Testis (tissue), 3 donors: ENCODE results near the gene ATP4A. TPM values are rescaled to one million over a fixed set of nuclear protein-coding genes. Genes with fewer than 3 reads are reported as not detected.

ENCODE experiments used
- DNase-seq: peaks from one replicate; pipeline ENCODE4 v3.0.0-alpha.2; 2019
- H3K27ac ChIP-seq, 2 donors: fragments of 200-600 bp; sonication (generic); one replicate each; pipeline ENCODE4 v1.5.1; 2019
- H3K27me3 ChIP-seq: fragments of 200-600 bp; sonication (generic); one replicate; pipeline ENCODE4 v1.5.1; 2019
- H3K36me3 ChIP-seq: fragments of 200-600 bp; sonication (generic); one replicate; pipeline ENCODE4 v1.5.1; 2017; ENCODE audit warnings: low read depth; ENCODE audit errors: missing control alignments
- H3K4me1 ChIP-seq: fragments of 200-600 bp; sonication (generic); one replicate; pipeline ENCODE4 v1.5.1; 2019
- H3K4me3 ChIP-seq, 2 donors: fragments of 200-600 bp; sonication (generic); one replicate each; pipeline ENCODE4 v1.5.1; 2017 to 2019
- H3K9me3 ChIP-seq: fragments of 200-600 bp; sonication (generic); one replicate; pipeline ENCODE4 v1.5.1; 2017
- POLR2A ChIP-seq: fragments of 450-650 bp; IDR thresholded peaks from one replicate; pipeline ENCODE4 v1.6.1; 2017; ENCODE audit warnings: antibody characterized with exemption, mild to moderate bottlenecking, moderate library complexity
- WGBS, 2 donors: methylation state at CpG; one replicate each; pipeline ENCODE4 v1.1.5; 2018; 5-methylcytosine and 5-hydroxymethylcytosine counted together
- intact Hi-C: fragments of 100-400 bp; cut with DNase I; formaldehyde crosslinking; loops from one replicate; pipeline ENCODE4 v1.15.1; 2023; ENCODE audit warnings: low total_unique reads
- polyA plus RNA-seq: library from polyadenylated mRNA; stranded (reverse); fragments of 350-450 nt; fragmentation: Illumina TruSeq; extraction: RNeasy Lipid Tissue Mini Kit (QIAGEN cat#74804); gene quantifications from one replicate; pipeline ENCODE4 v1.2.3, GENCODE V29; 2014; ENCODE audit warnings: low read depth, low replicate concordance; ENCODE audit not compliant: insufficient read depth
- total RNA-seq, 2 donors: library from RNA; depleted of rRNA; stranded (reverse); fragments of >200 nt; gene quantifications; one replicate each; pipeline ENCODE4 v1.2.3, GENCODE V29; 2016
- TF ChIP-seq, protein P1 (sequence below), 3 experiments: fragments of 450-650 bp in 2 of 3; fragments of 200-600 bp in 1 of 3; sonication (generic) in 1 of 3; IDR thresholded peaks; one replicate each; pipeline ENCODE4 v1.5.1; 2016 to 2019; ENCODE audit warnings: antibody characterized with exemption in 3 of 3, mild to moderate bottlenecking in 2 of 3, moderate library complexity in 1 of 3

Gene ATP4A
- total and polyA plus RNA-seq, 3 donors from 2014 or later, result 0.87 to 1.1 (median 1.1) TPM

DNA sequence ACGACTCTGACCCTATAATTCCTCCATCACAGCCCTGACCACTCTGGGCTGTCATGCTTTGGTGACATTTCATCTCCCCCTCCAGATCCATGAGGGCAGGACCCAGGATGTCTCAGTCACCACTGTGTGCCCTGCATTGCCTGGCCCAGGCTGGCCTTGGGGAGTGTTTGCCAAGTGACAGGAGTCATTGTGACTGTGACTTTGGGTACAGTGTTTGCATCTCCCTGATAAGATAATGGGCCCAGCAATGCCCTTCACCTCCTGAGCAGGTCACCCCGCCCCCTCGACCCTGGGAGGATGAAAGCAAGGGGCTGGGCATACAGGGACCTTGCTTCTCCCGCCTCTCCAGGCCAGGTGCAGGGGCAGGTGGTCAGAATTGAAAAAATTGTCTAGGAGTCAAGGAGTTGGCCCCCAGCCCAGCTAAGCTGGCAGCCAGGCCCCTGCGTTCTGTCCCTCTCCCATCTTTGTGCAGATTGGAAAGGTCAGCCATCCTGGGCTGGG is 5.9 kb upstream of the ATP4A start:
- Histone ChIP-seq H3K9me3 (no peaks in the 10 kb centered on the region), H3K4me3 (no peak overlapping the region), H3K27me3 (no peaks in the 10 kb centered on the region), H3K4me1 (peaks cover 6% of the 10 kb centered on the region), H3K36me3 (no peaks in the 10 kb centered on the region), H3K27ac (no peak overlapping the region)
- 53 to 62% methylated on average over 5 of the region's 5 CpGs for WGBS, 2 donors
- intact Hi-C loops, result no loop called here
- TF ChIP-seq, protein P1, sequence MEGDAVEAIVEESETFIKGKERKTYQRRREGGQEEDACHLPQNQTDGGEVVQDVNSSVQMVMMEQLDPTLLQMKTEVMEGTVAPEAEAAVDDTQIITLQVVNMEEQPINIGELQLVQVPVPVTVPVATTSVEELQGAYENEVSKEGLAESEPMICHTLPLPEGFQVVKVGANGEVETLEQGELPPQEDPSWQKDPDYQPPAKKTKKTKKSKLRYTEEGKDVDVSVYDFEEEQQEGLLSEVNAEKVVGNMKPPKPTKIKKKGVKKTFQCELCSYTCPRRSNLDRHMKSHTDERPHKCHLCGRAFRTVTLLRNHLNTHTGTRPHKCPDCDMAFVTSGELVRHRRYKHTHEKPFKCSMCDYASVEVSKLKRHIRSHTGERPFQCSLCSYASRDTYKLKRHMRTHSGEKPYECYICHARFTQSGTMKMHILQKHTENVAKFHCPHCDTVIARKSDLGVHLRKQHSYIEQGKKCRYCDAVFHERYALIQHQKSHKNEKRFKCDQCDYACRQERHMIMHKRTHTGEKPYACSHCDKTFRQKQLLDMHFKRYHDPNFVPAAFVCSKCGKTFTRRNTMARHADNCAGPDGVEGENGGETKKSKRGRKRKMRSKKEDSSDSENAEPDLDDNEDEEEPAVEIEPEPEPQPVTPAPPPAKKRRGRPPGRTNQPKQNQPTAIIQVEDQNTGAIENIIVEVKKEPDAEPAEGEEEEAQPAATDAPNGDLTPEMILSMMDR (IDR thresholded peaks at IDR 0.05), result no peak
- no peak for TF ChIP-seq POLR2A
- DNase-seq, result peak; percentile 38

DNA sequence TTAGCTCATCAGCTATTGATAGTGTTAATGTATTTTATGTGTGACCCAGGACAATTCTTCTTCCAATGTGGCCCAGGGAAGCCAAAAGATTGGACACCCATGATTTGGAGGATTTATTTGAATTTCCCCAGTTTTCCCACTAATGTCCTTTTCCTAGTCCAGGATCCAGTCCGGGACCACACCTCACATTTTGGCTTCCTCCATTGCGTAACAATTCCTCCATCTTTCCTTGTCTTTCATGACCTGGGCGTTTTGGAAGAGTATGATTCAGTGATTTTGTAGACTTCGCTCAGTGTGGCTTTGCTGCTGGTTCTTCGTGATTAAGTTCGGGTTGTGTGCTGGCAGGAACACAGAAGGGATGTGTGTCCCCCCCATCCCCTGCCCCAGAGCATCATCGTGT is 3.3 kb upstream of the ATP4A start:
- WGBS, 2 donors, result 87 to 89% methylated on average over 7 of the region's 7 CpGs
- H3K27me3 ChIP-seq, result no peaks in the 10 kb centered on the region
- intact Hi-C loops, result no loop called here
- H3K4me3 ChIP-seq, result no peak overlapping the region
- H3K27ac ChIP-seq, result no peak overlapping the region
- no peak for TF ChIP-seq POLR2A
- TF ChIP-seq, protein P1 (IDR thresholded peaks at IDR 0.05), result no peak
- no peaks in the 10 kb centered on the region for H3K36me3 ChIP-seq
- no peak for DNase-seq
- peaks cover 6% of the 10 kb centered on the region for H3K4me1 ChIP-seq
- H3K9me3 ChIP-seq, result no peaks in the 10 kb centered on the region

DNA sequence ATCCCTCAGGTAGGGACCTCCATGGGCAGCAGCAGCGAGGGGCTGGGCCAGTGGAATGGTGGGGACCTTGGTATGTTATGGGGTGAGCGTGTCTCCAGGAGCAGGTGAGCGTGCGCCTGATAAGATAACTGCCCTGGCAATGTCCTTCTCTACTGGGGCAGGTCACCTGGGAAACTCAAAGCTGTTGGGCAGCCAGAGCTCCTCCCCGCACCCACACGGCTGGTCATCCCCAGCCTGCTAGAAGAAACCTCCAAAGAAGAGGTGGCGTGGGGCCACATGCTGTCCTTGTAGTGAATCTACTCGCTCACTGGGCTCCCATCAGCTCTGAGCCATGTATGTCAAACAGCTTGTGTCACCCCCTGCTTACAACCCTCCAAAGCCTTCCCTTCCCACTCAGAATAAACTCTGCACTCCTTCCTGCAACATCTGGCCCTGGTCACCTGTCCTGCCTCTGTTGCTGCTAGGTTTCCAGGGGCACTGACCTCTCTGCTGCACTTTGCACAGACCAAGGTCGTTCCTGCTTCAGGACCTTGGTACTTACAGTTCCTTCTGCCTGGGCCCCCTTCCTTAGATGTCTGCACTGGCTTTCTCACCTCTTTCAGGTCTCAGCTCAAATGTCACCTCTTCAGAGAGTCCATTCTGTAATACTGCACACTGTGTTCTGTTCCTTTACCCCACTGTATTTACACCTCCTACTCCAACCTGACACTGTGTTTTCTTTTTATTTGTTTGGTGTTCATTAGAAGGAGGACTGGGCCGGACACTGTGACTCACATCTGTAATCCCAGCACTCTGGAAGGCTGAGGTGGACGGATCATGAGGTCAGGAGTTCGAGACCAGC is 1.8 kb upstream of the ATP4A start:
- Histone ChIP-seq H3K4me1 (peaks cover 6% of the 10 kb centered on the region), H3K36me3 (no peaks in the 10 kb centered on the region), H3K27me3 (no peaks in the 10 kb centered on the region), H3K9me3 (no peaks in the 10 kb centered on the region), H3K27ac (no peak overlapping the region), H3K4me3 (no peak overlapping the region)
- intact Hi-C loops, result no loop called here
- TF ChIP-seq POLR2A, result no peak
- TF ChIP-seq, protein P1 (IDR thresholded peaks at IDR 0.05), result no peak
- DNase-seq, result no peak
- 69 to 80% methylated on average over 9 to 12 of the region's 12 CpGs for WGBS, 2 donors

DNA sequence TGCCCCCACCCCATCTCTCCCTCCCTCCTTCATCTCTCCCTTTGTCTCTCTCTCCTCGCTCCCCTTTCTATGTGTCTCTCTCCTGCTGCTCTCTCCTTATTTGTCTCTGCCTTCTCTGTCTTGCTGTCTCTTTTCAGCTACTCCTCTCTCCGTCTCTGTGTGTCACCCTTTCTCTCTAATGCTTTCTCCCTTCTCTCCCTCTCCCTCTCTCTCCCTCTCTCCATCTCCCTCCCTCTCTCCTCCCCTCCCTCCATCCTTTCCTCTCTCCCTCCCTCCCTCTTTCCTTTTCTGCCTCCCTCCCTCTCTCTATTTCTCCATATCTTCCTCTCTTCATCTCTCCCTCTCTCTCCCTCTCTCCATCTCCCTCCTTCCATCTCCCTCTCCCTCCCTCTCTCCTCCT is 682 bp downstream of the ATP4A start:
- no peaks in the 10 kb centered on the region for H3K27me3 ChIP-seq
- H3K36me3 ChIP-seq, result no peaks in the 10 kb centered on the region
- no peak overlapping the region for H3K27ac ChIP-seq
- H3K4me1 ChIP-seq, result no peaks in the 10 kb centered on the region
- intact Hi-C loops, result no loop called here
- TF ChIP-seq POLR2A, result no peak
- TF ChIP-seq, protein P1 (IDR thresholded peaks at IDR 0.05), result no peak
- 71 to 75% methylated on average over 2 of the region's 2 CpGs for WGBS, 2 donors
- no peaks in the 10 kb centered on the region for H3K9me3 ChIP-seq
- no peak overlapping the region for H3K4me3 ChIP-seq
- no peak for DNase-seq
